ENCODE results near the gene SCYGR4. TPM values are rescaled to one million over a fixed set of nuclear protein-coding genes. Genes with fewer than 3 reads are reported as not detected.

SCYGR4 gene
- total RNA-seq, 1 experiment from 2014 or later, result not detected

GRCh38 chr2:227612546-227613271 is 4.6 kb upstream of the SCYGR4 start:
- in situ Hi-C loops (cut with HindIII; ENCODE audit: low sequenced_read_pairs), result no loop called here
- no peak for DNase-seq (ENCODE audit: low spot score)

DNA sequence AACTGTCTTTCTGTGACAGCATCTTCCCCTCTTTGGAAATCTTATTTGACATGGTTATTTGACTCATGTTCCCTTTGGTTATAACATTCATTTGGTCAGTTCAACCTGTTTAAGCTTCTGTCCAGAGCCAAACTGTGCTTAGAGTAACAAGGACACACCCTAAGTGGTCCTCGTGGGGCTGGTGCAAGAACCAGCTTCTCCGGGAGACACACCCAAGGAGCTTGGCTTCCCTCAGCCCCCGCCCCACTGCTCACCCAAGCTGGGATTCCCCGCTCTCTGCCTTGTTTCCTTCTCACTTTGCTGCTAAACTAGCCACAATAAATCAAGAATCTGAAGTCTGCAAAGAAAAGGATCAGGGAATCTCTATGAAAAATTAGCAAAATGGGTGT is 4.0 kb upstream of the SCYGR4 start:
- in situ Hi-C loops (cut with HindIII; ENCODE audit: low sequenced_read_pairs), result no loop called here
- no peak for DNase-seq (ENCODE audit: low spot score)

- in situ Hi-C loops (cut with HindIII; ENCODE audit: low sequenced_read_pairs), result no loop called here
- DNase-seq (ENCODE audit: low spot score), result no peak
These were observed 3.1 kb upstream of the SCYGR4 start for GRCh38 chr2:227614246-227614645.

DNA sequence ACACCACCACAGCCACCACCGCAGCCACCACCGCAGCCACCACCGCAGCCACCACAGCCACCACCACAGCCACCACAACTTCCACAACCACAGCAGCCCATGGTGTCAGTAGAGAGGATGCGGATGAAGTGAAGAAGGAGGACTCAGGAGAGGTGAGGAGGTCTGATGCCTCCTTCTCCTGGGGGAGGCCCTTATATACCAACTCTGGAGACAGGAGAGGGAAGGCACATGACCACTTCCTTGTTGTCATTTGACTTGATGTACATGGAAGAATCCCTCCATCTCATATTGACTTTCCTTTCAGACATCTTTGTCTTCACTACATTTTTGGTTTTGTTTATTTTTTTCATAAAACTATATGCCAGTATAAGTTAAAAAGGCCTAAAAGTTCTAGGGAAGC is 2.6 kb upstream of the SCYGR4 start, which contains the start of gene SCYGR3:
TSS of gene SCYGR3 (minus strand) at position 101 of the 400 bp plus-strand sequence. CDS start at position 101, 0 bp downstream.
- no peak for DNase-seq (ENCODE audit: low spot score)
- in situ Hi-C loops (cut with HindIII; ENCODE audit: low sequenced_read_pairs), result no loop called here

DNA sequence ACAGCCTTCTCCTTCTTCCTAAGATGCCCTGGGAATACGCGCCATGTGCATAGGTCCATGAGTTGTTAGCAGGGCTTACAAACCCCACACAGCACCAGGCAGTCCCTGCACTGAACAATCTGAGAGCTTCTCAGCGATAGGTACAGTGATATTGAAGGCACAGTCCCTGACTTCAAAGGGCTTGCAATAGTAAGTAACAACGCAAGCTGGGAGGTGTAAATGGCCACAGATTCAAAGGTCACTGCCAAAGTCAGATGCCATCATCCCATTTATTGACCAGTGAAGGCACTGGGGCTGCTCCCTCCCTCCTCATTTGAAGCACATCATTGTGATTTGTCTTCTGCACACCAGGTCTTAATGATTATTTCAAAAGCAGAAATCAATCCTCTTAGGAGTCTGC is 2.1 kb upstream of the SCYGR4 start:
- in situ Hi-C loops (cut with HindIII; ENCODE audit: low sequenced_read_pairs), result no loop called here
- DNase-seq (ENCODE audit: low spot score), result no peak

DNA sequence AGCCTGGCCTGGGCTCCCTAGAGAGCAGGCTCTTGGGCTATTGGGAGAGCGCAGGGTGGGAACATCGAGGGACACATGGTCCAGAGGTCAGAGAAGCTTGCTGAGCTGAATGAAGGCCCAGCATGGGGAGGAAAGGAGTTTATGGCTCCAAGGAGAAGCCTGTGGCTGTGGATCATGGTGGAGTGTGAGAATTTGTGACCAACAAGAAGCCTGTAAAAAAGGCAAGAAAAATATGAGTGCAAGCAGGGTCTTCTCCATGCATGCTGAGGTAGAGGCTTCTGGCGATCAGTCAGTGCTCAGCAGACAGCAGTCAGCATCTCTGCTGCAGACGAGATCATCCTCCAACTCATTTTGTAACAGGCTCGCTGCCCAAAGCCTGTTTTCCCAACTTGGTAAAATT is 1.4 kb upstream of the SCYGR4 start:
- no peak for DNase-seq (ENCODE audit: low spot score)
- in situ Hi-C loops (cut with HindIII; ENCODE audit: low sequenced_read_pairs), result no loop called here

- DNase-seq (ENCODE audit: low spot score), result no peak
- in situ Hi-C loops (cut with HindIII; ENCODE audit: low sequenced_read_pairs), result no loop called here
These were observed 667 bp upstream of the SCYGR4 start for GRCh38 chr2:227616631-227617030.

DNA sequence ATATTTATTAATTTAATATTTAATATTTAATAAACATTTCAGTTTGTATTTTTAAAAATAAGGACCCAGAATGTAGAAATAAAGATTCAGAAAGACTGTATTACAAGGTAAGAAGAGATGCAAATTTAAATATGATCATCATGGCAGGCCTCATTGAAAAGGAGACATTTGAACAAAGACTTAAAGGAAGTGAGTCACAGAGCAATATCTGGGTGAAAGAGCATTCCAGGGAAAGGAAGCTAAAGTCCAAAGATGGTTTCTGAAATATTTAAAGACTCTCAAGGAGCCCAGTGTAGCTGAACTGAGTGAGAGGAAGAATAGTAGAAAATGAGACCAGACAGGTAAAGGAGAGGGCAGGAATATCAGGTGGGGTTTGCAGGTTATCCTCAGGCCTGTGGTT is 5.9 kb downstream of the SCYGR4 start:
- DNase-seq (ENCODE audit: low spot score), result no peak
- in situ Hi-C loops (cut with HindIII; ENCODE audit: low sequenced_read_pairs), result no loop called here

DNA sequence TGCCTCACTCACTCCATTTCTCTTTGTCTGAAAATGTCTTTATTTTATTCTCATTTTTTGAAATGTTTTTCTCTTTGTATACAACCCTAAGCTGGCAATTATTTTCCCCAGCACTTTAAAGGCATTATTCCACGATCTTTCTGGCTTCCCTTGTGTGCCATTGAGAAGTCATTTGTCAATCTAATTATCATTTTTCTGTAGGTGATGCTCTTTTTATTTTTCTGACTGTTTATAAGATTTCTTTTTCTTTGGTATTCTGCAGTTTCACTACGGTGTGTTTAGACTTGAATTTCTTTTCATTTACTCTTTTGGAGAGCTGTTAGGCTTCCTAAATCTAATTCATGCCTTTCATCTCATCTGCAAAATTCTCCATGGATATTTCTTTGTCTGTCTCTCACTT is 8.1 kb downstream of the SCYGR4 start:
- DNase-seq (ENCODE audit: low spot score), result no peak
- in situ Hi-C loops (cut with HindIII; ENCODE audit: low sequenced_read_pairs), result no loop called here

DNA sequence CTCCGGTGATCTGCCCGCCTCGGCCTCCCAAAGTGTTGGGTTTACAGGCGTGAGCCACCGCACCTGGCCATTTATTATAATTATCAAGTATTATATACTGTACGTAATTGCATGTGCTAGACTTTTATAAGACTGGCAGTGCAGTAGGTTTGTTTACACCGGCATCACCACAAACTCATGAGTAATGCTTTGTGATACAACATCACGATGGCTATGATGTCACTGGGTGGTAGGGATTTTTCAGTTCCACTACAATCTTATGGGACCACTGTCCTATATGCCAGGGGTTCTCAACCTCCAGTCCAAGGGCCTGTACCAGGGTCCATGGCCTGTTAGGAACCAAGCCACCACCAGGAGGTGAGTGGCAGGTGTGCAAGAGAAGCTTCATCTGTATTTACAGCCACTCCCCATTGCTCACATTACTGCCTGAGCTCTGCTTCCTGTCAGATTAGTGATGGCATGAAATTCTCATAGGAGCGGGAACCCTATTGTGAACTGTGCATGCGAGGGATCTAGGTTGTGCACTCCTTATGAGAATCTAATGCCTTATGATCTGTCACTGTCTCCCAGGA is 9.4 kb downstream of the SCYGR4 start:
- no peak for DNase-seq (ENCODE audit: low spot score)
- in situ Hi-C loops (cut with HindIII; ENCODE audit: low sequenced_read_pairs), result no loop called here

DNA sequence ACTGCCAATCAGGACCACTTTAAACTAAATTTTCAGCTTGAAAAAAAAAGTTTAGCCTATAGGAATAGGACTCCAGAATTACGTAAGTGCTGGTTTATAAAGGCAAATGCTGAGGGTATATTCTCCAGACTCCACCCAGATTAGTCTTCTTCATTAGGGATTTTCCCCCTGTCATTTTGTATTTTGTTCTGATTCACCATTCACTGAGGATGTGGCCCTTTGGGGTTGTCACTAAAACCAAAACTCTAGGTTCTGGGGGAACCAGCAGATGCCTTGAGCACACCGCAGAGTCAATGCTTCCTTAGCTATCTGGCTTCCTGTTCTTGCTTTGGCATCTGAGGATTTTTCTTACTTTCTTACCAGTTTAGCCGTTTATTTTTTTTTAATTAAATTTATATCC is 10.5 kb downstream of the SCYGR4 start:
- in situ Hi-C loops (cut with HindIII; ENCODE audit: low sequenced_read_pairs), result no loop called here
- DNase-seq (ENCODE audit: low spot score), result no peak

DNA sequence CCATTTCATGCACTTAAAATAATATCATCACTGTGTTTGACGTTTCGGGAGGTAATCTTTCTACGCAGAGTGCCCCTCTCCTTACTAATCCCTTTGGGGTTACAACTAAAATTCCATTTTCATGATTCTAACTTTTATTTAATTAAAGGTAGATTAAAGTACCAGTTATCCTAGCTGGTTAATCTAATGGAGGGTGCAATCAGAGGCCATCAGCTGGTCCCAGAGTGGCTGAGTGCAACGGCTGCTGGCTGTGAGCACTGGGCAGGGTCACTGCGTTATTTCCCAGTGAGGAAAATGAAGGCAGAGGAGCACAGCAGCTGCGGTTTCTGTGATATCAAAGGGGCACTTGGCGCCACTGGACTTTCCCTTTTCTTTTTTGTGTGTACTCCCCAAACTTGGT is 12.1 kb downstream of the SCYGR4 start:
- DNase-seq (ENCODE audit: low spot score), result no peak
- in situ Hi-C loops (cut with HindIII; ENCODE audit: low sequenced_read_pairs), result no loop called here

GRCh38 chr2:227630322-227630721 is 13.0 kb downstream of the SCYGR4 start:
- DNase-seq (ENCODE audit: low spot score), result no peak
- in situ Hi-C loops (cut with HindIII; ENCODE audit: low sequenced_read_pairs), result no loop called here

DNA sequence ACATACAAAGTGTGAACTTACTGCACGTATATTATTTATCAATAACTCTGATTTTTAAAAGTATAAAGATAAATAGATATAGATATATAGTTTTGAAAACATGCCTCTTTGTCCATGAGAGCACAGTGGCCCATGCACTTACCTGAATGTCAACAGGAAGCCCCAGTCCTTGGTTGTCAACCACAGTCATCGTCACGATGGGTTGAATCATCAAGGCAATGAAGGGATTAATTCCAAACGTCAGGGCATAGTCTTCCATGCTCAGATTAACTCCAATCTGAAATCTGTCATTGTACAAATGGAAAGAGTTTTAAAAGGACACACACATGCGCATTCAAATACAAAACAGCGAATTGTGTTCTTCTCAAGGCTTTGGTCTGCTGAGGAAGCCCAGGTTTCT is 15.5 kb downstream of the SCYGR4 start:
- DNase-seq (ENCODE audit: low spot score), result no peak
- in situ Hi-C loops (cut with HindIII; ENCODE audit: low sequenced_read_pairs), result no loop called here

GRCh38 chr2:227634201-227634600 is 16.9 kb downstream of the SCYGR4 start:
- no peak for DNase-seq (ENCODE audit: low spot score)
- in situ Hi-C loops (cut with HindIII; ENCODE audit: low sequenced_read_pairs), result no loop called here

GRCh38 chr2:227642656-227643055 is 25.4 kb downstream of the SCYGR4 start:
- no peak for DNase-seq (ENCODE audit: low spot score)
- in situ Hi-C loops (cut with HindIII; ENCODE audit: low sequenced_read_pairs), result no loop called here

- DNase-seq (ENCODE audit: low spot score), result no peak
- in situ Hi-C loops (cut with HindIII; ENCODE audit: low sequenced_read_pairs), result no loop called here
These were observed 26.8 kb downstream of the SCYGR4 start for GRCh38 chr2:227643990-227644551.

DNA sequence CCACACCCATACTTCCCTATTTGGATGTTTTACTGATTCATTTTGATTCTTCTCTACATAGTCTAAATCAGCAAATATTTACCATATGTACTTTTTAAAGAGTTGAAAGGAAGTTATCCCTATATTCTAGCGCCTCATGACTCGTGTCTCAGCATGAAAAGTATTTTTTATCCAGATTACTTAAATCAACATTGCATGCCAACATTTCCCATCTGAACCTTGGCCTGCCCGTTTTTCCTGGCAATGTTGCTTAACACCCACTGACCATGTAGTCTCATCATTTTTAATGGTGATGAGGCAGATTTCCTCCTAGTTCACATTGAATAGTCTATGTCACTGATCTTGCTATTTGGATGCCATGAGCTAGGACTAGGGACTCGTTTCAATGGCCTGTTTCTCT is 36.1 kb downstream of the SCYGR4 start:
- in situ Hi-C loops (cut with HindIII; ENCODE audit: low sequenced_read_pairs), result no loop called here
- no peak for DNase-seq (ENCODE audit: low spot score)

- no peak for DNase-seq (ENCODE audit: low spot score)
- in situ Hi-C loops (cut with HindIII; ENCODE audit: low sequenced_read_pairs), result no loop called here
These were observed 37.1 kb downstream of the SCYGR4 start for GRCh38 chr2:227654426-227654825.

DNA sequence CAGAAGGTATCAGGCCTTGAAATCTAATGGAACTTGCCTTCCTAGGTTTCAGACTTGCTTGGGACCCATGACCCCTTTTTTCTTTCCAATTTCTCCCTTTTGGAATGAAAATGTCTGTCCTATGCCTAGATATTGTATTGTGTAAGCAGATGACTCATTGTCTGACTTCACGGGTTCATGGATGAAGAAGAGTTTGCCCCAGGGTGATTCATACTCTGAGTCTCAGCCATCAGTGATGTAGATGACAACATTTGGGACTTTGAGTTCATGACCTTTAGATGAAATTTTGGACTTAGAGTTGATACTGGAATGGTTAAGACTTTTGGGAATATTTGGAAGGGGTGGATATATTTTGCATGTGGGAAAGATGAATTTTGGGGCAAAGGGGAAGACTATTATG is 38.2 kb downstream of the SCYGR4 start:
- in situ Hi-C loops (cut with HindIII; ENCODE audit: low sequenced_read_pairs), result no loop called here

More for the DNA sequence above, 38.2 kb downstream of the SCYGR4 start:
- DNase-seq (ENCODE audit: low spot score), result no peak

Data from G401 (cell line).